NCI-H2029 (cell line): Measurements from ENCODE around the gene ENGASE.
A peak's percentile ranks its signal among the peaks of the same experiment; 100 is the strongest.

Source experiments
- DNase-seq: peaks from one replicate; lab custom pipeline; 2025; lab: John Stamatoyannopoulos, UW

ENGASE gene

DNA sequence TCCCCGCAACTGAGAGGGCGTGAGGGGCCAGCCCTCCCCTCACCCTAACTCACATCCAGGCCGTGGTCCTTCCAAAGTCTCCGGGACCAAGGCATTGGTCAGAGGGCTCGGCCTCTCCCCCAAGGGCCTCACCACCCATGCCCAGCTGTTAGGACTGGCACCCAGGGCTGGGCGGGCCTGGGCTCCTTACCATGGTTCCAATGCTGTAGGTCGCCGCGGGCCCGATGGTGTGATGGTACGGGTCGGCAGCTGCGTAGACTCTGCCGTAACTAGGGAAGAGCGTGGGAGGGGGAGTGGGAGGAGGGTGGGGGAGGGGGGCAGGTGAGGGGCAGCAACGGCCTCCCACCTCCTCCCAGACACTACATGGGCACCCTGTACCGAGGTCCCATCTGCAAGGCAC is 19.6 kb downstream of the ENGASE start:
- DNase-seq, result no peak

DNA sequence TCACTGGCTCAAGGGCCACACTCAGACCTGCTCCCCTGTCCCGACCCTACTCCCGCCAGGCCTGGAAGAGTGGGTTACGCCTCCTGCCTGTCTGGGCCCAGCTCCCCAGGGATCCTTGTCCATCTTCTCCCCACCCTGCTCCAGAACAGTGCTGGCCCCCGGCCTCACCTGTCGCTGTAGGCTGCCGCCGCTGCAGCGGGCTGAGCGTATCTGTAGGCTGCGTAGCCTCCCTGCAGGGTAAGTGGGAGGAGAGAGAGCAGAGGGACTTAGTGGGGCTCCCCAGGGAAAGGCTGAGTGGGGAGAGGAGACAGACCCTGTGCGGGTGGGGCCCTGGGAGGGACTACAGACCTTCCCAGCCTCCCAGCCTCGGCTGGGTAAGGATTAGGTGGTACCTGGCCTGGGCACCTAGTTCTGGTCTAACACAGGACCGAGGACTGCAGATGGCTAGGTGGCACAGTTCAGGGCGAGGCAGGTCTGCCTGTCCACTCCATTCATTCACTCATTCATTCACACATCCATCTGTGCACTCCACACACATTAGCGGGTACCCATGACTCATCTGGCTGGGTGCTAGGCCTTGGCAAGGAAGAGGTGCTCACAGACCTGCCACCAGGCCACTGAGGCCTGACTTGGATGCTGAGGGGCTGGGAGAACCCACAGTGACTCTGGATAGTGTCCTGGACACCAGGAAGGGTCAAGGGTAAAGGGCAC is 20.9 kb downstream of the ENGASE start:
- DNase-seq, result no peak

DNA sequence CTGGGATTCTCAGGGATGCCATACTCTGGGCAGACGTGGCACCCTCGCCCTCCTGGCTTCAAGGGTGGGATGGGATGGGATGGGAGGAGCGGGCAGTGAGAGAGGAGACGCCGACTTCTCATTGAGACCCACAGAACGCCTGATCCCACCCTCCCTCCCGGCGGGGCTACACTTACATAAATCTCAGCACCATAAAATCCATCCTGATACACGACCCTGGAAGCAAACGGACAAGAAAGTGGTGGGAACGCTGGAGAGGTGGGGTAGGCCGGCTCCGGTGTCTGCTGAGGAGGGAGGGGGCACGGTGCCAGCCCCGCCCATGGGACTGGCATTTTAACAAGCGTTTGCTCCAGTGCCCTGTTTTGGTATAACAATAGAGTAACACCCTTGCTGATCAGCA is 21.9 kb downstream of the ENGASE start:
- DNase-seq, result no peak

DNA sequence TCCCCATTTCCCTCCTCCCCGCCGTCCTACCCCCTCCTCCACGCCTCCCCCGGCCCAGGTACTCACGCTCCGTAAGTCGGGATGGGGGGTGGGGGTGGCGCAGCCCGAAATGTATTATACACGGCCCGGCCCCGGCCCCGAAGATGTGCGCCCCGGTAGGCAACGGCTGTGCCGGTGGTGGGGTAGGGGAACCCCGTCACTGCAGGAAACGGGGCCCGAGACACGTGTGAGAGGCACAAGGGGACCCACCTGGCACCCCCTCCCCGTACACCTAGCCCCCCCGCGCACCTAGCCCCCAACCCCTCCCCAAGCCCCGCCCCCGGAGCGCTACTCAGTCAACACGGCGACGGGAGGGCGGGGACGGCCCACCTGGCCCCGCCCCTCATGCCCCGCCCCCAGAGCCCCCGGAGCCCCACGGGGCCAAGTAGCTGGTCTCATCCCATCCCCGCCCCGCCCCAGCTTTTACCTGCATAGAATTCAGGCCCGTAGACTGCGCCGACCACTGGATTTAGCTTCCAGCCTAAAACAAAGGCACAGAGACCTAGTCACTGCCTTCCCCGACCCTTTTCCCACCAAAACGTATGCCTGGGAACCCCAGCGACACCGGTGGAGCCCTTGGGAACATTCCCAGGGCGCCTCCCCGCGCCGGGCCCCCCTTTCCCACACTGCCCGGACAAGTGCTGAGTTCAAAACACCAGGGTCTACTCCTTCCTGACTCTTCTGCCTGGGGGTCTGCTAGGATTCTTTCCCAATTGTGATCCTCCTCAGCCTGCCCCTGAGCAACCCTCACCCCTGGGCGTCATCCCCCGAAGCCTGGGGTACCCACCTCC is 22.8 kb downstream of the ENGASE start:
- no peak for DNase-seq

DNA sequence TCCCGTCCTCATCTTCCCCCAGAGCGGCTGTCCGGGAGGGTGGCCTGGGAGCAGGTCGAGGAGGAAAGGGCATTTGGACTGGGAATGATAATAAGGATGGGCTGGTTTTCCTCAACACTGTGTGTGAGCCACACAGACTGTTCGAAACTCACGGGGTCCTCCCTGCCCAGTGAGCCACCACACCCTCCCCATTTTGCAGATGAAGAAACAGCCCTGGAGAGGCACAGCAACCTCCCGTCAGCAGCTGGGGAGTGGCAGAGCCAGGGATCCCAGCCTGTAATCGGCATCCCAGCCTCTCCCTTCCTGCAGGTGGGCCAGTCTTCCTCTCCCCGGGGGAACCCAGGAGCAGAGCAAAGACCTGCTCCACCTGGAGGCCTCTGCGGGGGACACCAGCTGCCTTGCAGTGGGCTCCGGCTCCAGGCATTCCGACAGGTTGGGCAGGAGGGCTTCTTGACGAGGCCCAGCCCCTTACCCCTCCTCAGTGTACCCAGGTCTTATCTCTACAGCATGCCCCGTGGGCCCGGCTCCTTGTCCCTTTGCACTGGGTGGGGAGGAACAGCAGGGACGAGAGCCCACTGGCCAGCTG is 23.8 kb downstream of the ENGASE start:
- no peak for DNase-seq

DNA sequence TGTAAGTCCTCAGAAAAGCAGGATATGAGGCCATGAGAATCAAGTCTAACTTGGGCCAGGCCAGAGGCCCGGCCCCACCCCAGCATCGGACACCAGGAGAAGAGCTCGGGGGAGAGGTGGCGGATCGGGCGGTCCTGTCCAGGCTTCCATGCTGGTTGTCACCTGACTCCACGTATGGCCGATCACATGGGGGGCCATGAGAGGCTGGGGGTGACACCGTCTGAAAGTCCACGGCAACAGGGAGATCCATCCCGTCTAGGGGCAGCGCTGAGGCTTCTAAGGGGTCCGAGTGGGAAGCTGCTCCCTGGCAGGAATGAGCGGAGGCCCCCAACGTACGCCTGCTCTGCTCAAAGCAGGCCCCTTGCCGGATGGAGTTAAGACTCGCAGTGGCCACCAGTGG is 25.8 kb downstream of the ENGASE start:
- no peak for DNase-seq

DNA sequence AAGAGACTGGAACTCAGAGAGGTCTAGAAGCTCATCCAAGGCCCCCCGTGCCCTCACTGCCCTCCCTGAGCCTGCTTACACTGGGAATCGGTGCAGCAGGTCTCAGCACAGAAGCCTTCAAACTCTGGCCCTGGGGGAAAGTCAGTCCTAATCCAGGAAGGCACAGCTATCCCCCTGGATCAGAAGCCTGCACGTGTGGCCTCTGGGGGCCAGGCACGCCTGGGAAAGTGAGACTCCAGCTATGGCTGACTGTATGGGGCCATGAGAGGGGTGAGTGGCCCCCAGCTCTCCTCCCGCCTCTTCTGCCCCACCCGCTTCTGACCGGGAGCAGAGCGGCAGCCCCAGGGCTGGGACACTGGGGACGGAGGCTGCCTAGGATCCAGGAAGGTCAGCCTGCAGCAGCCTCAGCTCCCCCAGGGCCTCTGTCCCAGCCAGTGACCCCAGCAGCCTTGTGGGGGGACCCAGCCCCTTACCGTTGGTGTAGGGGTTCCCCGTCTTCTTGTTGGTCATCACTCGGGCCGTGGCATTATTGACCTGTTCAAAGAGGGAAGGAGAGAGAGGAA is 26.6 kb downstream of the ENGASE start:
- no peak for DNase-seq

DNA sequence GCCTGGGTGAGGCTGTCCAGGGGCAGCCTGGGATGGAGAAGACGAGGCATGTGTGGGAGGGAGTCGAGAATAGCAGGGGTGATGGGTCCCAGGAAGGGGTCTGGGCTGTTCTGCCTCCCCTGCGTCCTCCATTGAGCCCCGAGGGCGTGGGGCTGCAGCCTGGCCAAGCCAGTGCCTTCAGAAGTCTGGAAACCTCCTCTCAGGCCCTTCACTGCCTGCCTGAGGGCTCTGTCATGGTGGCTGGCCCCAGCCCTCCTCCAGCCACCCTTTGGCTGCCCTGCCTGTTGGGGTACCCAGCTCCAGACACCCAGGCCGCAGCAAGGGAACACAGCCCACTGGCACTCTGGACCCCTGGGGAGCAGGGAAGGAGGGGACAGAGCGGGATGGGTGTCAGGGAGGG is 27.6 kb downstream of the ENGASE start:
- no peak for DNase-seq

DNA sequence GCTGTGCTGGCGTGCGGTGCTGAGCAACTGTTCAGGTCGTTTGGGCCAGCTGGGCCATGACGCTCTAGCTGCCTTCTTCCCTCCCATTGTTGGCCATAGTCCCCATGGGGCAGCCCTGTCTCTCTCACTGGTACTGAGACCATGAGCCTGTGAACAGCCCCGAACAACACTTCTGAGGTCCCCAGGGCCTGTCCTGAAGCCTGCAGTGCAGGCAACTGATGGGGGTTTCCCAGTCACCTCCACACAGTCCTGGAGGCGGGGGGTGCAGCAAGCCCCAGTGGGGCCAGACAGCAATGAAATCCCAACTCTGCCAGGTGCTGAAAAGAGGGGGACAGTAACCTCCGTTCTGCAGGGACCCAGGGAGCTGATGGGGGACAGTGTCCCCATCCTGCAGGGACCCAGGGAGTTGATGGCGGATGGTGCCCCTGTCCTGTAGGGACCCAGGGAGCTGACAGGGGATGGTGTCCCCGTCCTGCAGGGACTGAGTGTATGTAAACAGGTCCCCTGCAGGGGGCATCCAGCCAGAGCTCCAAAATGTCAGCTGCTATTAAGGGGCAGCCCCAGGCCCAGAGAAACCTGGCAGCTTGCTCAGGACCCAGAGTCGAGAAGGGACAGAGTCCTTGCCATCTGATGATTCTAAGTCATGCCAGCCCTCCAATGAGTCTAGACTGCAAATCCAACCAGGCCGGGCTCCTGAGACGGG is 30.4 kb downstream of the ENGASE start:
- DNase-seq, result no peak

DNA sequence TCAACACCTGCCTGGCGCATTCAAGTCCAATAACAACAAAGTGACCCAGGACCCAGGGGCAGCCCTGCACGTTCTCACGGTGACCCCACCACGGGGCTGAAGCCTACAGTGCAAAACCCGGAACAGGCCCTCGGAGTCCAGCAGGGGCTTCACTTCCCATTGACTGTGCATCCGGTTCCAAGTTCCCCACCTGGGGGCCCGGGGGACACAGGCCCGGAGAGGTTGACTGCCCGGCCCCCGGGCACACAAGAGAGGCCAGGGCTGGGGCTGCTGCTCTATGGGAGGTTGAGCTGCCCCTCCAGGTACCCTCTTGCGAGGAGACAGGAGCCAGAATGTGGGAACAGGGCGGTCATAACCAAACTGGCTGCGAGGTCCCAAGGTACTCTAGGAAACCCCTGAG is 31.3 kb downstream of the ENGASE start:
- no peak for DNase-seq

DNA sequence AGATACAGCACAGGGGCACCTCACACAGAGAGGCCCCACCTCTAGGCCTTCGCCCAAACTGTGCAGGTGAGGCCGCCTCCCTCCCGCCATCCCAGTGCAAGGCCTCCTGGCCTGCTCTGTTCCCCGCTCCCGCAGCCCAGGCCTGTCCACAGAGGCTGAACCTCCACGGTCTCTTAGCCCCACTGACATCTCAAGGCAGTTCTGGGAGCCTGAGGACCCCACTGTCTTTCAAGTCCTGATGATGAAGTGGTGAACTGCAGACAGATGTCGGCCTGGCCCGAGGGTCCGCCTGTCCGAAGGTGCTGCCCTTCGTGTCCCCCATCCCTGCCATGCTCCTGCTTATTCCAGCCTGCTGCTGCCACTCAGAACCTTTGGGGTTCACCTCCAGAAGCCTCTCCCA is 32.3 kb downstream of the ENGASE start:
- no peak for DNase-seq

DNA sequence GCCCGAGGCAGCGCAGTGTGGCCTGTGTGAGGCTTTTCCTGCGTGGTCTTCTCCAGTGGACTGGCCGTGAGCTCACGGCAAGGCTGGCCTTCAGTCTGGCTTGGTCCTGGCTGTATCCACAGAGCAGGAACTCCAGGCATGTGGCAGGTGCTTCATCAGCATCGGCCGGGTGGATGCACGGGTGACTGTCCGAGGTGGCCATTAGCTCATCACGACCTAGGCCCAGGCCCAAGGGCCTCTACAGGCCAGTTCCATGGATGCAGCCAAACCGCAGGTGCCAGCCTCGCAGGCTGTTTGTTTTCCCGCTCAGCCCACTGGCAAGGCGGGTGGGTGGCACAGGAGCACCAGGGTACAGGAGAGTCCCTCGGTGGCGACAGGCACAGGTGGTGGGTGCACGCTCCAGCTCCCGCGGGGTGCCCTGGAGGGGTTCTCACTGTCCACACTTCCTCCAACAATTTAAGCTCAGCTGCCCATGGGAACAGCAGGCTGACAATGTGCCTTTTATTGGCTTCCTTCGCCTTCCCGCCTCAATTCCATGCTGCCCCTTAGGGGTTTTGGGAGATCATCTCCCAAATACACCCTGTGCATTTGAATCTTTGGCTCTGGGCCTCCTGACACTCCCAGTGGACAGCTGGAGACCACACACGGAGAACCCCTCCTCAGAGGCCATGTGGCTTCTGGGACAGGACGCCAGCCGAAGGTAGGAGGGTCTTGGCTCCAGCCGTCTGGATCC is 33.0 kb downstream of the ENGASE start:
- no peak for DNase-seq

DNA sequence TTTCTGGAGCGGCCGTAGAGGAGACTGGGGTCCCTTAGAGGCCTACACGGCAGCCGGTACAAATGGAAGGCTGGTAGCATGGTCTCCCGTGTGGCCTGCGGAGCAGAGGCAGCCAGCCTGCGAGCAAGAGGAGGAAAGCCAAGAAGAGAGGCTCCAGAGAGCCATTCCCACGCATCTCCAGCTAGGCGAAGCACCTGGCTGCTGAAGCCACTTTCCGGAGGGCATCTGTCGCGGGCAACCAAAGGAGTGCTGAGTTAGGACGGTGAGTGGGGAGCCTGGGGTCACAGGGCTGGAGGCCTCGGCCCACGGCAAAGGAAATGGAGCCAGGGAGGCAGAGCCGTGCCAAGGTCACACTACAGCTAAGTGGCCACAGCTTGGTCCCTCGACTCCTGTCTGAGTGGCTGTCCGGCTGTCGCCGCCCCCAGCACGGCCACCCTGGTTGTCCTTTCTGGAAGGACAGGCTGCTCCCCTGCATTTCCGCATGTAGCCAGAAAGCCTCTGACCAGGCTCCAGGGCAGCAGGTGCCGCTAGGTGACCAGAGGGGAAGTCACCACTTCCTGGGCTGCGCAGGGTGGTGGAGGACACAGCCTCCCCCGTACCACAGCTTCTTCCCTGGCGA is 33.7 kb downstream of the ENGASE start:
- no peak for DNase-seq

DNA sequence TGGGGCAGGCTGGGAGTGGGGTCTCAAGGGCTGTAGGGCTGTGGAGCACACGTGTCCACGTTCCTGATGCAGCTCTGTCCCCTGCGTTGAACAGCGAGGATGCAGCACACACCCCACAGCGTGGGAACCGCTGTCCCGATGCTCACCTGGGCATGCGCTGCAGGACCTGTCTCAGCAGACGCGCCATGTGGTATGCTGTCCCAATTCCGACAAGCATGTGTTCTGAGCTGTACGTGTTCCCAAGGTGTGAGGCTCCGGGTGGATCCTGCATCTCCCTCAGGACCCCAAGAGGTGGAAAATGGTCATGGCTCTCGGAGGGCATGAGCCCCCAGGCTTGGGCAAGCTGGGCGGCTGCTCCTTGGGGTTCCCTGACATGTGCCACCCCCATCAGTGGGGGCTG is 34.2 kb downstream of the ENGASE start:
- no peak for DNase-seq

DNA sequence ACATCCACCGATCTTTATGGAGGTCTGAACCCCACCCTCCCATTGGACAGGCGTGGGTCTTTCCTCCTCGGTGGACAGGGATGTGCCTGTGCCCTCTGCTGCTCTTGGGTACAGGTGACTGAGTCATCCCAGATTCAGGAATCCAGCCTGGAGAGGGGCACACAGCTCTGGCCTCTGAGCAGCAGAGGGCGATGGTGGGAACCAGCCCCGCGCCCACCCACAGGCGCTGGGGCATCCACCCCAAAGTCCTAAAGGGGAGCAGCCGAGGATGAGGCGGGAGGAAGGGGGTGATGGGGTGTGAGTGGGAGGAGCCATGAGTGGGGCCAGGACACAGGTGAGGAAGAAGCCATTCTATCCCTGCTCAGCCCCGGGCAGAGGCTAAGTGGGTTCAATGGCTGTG is 35.0 kb downstream of the ENGASE start:
- DNase-seq, result no peak

DNA sequence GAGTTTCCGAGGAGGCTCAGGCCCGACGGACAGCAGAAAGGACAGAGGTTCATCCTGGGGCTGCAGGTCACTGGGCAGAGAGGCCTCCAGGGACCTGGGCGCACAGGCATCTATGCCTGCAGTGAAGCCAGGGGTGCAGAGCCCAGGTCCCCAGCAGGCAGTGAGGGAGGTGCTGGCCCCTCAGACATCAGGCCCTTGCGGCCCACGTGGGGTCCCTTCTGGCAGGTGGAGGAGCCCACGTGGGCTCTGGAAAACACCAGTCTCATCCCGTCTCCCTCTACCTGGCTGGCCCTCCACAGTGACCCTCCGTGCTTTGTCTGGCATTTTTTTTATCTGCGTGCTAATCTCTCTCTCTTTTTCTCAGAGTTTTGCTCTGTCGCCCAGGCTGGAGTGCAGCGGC is 36.5 kb downstream of the ENGASE start:
- DNase-seq, result no peak

DNA sequence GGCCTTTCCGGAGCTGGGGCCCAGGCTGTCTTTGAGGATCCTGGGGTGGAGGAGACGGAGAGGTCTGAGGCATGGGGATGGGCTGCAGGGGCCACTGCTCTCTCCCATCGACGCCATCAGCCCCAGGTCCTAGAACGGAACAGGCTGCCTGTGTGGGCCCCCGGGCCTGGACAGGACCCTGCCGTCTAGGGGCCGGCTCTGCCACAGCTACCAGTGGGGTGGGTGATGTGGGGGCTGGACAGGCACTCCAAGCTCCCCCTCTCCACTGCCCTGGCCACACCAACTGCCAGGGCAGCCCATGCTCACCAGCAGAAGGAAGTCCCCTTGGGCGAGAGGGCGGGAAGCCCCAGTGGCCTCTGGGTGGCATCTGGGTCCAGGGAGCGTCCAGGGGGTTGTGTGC is 37.8 kb downstream of the ENGASE start:
- no peak for DNase-seq

DNA sequence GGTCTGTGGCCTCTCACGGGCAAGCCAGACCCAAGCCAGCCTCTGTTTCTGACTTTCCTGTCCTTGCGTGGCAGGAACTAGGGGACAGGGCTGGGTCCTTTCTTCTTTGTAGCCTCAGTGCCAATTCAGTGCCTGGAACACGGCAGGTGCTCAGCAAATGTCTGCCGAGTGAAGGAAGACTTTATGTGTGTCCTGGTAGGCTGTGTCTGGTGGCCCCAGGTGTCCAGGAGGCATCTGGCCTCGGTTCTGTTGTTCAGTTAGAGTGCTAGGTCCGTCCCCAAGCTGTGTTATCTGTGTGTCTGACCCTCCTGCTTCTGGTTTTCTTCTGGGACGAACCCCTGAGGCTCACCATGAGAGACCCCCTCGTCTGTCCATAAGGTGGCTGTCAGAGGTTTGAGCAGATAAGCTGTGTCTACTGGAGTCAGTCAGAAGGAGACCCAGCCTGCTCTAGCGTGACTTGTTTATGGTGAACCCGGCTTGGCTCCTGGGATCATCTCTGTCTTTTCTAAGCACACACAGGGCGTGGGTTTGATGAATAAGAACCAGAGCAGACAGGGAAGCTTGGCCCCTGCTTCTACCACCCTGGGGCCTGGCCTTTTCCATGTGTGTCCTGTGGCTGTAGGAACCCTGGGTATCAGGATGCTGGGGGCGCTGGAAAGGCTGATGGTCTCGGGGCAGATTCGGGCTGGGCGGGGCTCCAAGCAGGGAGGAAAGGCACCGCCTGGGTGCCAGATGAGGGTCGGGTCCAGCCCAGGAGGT is 39.3 kb downstream of the ENGASE start:
- DNase-seq, result no peak

DNA sequence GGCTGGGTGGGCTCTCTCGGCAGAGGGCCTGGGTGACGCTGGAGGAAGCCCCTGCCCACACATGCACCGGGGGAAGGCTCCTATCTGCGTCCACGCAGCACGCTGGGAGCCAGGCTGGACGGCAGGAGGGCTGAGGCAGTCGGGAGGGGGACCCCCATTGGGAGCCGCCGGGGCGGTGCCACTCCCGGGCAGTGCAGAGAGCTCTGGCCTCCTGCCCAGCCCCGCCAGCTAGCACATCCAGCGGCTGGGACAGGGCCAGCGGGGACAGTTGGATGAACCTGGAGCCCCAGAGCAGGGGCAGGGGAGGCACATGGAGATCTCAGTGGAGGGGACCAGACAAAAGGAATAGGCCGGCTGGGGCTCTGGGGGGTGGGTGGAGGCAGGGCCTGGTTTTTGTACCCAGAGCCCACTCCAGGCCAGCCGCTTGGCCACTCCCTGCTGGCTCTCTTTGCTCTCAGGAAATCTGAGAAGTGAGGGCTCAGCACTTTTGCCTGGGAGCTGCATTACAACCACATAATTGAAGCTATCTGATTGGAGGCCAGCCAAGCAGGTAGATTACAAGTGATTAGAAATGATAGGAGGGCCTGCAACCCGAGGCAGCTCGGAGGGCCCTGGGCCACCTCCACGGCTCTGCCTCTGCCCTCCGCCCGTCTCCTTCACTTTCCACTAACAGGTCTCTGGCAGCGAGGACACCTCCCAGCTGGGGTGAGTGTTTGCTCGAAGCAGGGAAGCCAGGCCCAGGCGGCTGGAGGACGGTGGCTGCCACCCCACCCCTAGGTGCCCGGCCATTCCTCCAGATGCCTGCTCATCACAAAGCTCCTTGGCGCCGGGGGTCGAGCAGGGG is 40.1 kb downstream of the ENGASE start:
- DNase-seq, result peak; percentile 92

DNA sequence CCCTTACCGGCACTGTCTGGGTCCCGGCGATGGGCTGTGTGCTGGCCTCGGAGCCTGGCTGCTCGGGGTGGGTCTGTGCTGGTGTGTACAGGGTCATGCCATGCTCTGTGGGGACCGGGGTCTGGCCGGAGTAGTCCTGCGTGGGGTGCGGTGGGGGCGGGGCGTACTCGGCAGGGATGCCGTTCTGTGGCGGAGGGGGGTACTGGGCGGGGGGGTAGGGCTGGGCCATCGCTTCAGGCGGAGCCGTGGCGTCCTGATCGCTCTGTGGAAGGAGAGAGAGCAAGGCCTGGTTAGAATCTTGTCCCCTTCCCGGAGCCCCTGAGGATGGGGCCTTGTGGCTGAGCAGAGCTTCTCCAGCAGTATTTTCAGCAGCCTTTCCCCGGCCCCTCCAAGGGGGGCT is 40.9 kb downstream of the ENGASE start:
- DNase-seq, result no peak
